Gastrocnemius medialis (tissue), 4 donors: Measurements from ENCODE around the gene CBX8.

Source experiments
- POLR2A ChIP-seq, 2 donors: fragments of 450-650 bp; IDR thresholded peaks; one replicate each; pipeline ENCODE4 v1.6.1; 2017; ENCODE audit warnings: antibody characterized with exemption in 2 of 2, mild to moderate bottlenecking in 2 of 2, moderate library complexity in 2 of 2
- TF ChIP-seq, protein P1 (sequence below), 5 experiments: fragments of 450-650 bp in 3 of 5; fragments of 200-600 bp in 2 of 5; sonication (generic) in 2 of 5; IDR thresholded peaks in 4 of 5; conservative IDR thresholded peaks in 1 of 5; 1 replicate in 4 of 5; 2 replicates in 1 of 5; pipeline ENCODE4 v1.5.1; 2016 to 2019; ENCODE audit warnings: antibody characterized with exemption in 5 of 5, mild to moderate bottlenecking in 3 of 5, moderate library complexity in 3 of 5

DNA sequence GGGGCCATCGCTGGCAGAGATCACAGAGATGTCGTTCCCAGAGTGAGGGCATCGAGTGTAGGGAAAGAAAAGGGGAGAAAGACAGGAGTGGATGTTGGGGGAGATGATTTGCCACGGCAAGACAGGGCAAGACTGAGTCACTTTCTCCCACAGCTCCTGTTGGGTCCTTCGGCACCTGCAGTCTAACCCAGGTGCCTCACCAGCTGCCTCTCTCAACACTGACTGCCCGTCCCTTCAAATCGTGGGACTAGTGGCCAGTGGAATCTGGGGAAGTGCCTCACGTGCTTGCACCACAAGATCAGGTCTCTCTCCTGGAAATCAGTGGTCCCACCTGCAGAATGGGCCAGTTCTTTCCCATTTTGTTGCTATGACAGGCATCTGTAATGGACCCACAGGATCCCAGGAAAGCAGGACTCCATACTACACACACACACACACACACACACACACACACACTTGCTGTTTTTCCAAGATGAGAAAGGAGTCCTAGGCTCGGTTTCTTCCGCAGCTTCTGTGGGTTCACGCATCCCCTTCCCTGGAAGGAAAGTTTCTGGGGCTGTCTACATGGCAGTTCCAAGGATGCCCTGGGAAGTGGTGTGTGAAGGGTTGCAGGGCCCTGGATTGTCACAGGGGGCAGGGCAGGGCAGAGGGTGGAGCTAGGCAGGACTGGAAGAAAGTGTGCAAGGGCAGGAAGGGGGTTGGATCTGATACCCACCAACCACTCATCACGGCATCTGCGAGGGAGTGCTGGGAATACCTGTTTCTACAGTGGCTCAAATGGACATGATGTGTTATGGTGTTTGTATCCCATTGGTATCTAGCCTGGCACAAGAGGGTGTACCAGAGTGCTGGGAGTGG, 10.2 kb upstream of the CBX8 start:
- TF ChIP-seq, protein P1, sequence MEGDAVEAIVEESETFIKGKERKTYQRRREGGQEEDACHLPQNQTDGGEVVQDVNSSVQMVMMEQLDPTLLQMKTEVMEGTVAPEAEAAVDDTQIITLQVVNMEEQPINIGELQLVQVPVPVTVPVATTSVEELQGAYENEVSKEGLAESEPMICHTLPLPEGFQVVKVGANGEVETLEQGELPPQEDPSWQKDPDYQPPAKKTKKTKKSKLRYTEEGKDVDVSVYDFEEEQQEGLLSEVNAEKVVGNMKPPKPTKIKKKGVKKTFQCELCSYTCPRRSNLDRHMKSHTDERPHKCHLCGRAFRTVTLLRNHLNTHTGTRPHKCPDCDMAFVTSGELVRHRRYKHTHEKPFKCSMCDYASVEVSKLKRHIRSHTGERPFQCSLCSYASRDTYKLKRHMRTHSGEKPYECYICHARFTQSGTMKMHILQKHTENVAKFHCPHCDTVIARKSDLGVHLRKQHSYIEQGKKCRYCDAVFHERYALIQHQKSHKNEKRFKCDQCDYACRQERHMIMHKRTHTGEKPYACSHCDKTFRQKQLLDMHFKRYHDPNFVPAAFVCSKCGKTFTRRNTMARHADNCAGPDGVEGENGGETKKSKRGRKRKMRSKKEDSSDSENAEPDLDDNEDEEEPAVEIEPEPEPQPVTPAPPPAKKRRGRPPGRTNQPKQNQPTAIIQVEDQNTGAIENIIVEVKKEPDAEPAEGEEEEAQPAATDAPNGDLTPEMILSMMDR (IDR thresholded peaks at IDR 0.05 in 4 of 5, conservative IDR thresholded peaks at IDR 0.05 in 1 of 5), result no peak
- no peak for TF ChIP-seq POLR2A (IDR thresholded peaks at IDR 0.05)
